Measurements from ENCODE around the gene RIC1.
A peak's percentile ranks its signal among the peaks of the same experiment; 100 is the strongest.
"Not testable (repeated sequence)": the region's sequence is repeated elsewhere in the genome, so short reads cannot be mapped to it uniquely, and the experiment has no call there.

The RIC1 gene

DNA sequence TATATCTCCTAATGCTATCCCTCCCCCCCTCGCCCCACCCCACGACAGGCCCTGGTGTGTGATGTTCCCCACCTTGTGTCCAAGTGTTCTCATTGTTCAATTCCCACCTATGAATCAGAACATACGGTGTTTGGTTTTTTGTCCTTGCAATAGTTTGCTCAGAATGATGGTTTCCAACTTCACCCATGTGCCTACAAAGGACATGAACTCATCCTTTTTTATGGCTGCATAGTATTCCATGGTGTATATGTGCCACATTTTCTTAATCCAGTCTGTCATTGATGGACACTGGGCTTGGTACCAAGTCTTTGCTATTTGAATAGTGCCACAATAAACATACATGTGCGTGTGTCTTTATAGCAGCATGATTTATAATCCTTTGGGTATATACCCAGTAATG is 93.8 kb downstream of the RIC1 start:
- not testable (repeated sequence) for DNase-seq

DNA sequence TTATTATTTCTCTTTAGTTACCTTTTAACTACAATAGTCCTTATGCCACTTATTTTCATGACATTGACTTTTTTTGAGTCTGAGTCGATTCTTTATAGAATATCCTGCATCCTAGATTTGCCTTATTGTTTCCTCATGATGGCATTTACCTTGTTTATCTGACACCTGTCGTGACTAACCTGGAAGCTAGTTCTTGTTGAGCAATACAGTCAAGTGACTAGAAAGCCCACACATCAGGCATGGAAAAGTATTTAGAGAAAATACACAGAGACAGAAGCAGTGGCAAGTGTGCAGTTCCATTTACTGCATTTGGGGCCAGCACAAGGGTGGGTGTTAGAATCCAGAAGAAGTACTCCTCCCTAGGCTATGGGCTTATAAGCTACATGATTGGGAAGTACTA is 106.2 kb downstream of the RIC1 start:
- no peak for DNase-seq

DNA sequence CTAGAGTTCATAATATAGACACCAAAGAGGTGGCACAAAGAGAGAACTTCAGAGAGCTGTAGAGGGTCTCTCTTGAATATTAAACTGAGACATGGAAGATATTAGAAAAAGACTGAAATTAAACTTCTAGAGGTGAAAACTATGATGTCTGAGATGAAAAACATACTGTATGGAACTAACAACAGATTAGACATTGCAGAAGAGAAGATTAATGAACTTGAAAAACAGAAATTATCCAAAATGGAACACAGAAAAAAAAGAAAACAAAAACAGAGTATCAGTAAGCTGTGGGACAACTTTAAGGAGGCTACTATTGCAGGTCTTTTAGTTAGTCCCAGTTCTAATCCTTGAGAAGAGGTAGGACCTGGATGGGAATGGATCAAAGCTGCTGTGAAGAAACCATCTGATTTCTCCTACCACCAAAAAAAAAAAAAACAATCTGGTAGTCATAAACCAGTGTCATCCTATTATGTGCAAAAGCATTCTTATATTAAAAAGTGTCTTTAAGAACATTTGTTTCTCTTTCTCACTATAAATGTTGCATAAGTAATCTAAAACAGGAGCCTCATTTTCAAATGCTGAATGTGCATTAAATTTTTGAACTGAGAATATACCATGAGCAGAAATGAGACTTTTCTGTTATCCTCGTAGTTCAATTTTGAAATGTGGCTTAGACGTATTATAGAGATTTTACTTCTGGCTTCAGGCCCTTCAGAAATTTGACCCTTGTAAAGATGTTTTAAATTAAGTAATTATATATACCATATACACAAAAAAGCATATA is 107.8 kb downstream of the RIC1 start:
- no peak for DNase-seq

DNA sequence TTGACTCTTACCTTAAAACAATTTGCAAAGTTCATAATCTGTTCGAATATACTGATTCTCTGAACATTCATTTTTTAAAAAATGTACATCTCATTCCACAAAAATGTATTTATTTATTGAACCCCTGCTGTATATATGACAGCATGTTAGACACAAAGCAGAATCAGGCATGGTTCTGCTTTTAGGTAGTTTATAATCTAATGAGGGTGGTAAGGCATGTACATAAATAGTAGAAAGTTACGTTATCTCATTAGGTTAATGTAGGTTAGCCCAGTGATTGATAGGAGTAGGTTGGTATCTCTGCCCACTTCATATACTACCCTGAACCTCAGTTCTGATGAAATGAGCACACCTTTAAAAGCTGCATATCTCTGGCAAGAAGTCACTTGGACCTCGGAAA is 114.2 kb downstream of the RIC1 start:
- no peak for DNase-seq

DNA sequence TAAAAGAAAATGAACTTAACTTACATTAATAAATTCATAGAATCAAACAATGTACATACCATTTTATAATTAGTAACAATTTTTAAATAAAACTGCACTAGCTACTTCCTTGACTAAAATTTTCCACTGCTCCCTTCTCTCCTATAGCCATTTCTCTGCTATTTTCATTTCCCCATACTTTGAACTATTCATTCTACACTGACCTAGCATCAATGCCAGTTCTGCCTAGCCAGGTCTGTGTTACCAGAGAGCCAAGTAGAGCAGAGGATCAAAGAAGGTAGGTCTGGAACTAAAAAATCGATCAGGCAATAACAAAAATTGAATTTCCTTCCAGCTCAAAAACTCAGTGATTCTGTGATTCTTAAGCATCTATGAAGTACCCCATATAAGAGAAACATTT is 119.5 kb downstream of the RIC1 start:
- no peak for DNase-seq

DNA sequence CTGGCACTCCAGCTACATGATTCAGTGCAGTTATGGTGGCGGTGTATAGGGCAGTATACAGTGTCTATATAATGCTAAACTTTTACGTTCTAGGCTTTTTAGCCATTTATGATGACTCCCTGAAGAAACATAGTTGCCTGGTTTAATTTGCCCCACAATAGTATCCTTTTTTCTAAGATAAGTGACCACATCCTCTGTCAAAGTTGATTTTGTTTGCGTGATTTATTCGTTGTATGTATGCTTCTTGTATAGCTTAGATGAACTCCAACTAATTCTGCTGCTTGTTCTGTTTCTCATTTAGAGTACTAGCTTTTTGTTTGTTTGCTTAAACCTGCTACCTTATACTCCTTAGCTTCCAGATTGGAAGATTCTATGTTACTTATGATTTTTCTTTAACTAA is 120.4 kb downstream of the RIC1 start:
- no peak for DNase-seq

DNA sequence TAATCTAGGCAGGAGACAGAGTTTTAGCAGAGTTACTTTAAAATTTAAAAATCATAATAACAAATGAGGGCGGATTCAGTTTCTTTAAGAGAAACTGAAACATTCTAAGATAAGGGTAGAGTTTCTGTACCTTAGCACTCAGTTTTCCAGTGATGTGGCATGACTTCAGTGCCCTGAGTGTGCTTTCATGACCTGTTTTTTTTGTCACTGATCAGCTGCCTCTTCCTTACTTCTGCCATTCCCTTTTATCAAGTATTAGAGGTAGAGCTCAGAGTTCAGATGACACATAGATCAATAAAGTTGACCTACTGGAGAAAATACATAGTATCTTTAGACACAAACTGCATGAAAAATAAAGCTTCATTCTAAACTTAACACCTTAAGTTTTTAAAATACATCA is 121.7 kb downstream of the RIC1 start:
- no peak for DNase-seq

DNA sequence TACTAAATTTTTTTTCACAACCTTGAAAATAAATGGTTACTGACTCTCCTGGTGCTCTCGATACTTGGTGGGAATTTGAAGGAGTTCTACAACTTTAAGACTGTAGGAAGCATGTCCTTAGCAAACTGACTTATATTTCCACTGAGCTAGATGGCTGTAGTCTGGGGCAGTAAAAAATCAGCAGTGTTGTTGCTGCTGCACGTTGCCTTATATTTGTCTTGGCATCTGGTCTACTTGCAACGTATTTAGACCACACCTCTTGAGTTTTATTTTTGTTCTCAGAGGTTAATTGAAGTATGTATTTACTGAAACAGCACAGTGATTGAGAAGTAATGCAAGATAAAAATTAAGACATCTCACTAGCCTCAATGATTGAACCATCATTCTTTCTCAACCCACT is 127.7 kb downstream of the RIC1 start:
- no peak for DNase-seq

DNA sequence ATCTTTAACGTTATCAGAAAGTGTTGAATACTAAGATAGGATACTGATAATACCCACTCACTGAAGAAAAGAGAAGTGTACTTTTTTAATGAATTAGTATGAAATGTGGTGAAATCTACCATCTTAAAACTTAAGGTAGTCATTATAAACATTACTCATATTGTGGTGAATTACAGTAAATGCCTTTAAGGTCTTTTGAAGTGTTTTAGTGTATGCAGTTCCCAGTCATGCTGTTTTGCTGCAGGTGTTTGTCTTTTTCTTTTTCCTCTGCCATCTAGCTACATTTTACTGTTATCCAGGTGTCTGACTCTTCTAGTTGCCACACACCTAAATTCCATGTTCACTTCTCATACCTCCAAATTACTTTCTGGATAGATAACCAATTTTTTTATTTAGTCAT is 131.4 kb downstream of the RIC1 start:
- DNase-seq: no peak

DNA sequence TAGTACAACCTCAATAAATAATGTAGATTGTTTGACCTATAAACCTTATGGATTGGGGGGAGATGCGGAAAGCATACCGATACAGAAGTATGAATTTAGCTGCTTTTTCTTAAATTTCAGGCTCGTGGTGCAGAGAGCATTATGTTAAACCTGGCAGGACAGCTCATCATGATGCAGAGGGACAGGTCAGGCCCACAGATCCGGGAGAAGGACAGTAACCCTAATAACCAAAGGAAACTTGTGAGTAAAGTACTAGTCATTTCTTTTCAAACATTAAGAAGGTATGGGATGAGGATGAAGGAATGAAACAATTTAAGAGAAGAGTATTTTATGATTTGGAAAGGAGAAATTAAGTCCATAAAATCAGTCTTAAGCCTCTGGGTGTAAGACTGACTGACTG is 133.5 kb downstream of the RIC1 start:
- no peak for DNase-seq

DNA sequence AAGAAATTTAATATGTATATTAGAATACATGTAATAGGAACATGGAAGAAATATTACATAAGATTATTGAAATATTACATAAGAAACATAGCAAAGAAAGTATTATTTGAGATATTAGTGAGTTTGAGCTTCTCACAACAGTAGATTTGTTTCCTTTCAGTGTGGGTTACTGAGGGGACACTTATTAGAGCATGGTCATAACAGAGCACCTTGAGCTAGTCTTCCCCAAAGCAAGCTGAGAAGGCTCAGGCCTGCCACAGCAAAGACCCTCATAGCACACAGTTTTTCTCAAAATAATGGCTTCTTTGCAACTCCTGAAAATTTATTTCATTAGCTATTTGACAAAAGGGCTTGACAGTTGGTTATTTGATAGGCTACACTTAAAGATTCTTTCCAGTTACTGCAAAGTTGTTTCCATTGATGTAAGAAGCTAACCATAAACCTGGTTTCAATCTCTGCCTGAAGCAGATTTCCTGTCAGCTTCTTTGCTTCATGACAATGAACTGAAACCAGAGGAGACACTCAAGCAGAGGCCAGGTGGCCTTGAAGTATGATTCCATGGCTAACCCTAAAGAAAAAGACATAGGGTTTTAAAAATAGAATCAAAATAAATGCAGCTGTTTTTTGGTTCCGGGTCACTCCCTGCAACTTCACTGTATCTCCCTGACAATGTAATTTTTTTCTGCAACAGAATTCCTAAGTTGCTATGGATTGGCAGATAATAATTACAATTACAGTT is 135.4 kb downstream of the RIC1 start:
- no peak for DNase-seq

DNA sequence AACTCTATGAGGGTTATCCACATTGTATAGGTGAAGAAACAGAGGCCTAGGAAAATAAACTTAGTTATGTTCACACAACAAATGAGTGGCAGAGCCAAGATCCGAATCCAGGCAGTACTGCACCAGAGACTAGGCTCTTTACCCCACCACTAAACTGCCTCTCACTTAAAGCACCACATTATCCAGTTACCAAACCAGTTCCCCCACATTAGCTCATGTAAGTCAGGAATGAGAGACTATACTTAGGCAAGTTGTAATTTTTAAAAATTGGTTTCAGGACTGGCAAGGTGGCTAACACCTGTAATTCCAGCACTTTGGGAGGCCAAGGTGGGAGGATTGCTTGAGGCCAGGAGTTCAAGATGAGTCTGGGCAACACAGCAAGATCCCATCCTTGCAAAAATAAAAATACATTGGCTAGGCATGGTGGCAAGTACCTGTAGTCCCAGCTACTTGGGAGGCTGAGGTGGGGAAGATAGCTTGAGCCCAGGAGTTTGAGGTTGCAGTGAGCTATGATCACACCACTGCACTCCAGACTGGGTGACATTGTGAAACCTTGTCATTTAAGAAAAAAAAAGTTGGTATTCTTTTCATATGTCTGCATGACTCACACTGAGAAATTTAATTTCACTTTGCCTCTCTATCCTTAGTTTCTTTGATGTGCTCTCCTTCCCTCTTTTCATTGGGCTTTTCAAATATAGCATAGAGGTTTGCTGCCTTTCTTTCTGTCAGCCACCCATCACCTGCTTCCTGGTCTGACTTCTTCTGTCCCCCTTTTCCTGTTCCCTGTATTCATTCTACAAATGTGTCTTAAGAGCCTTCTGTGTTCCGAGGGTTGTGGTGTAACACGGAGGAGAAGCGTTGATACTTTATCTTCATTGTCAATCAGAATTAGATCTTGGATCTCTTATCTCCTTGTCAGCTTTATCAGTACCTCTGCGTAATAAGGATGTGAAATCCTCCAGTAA is 139.3 kb downstream of the RIC1 start:
- peak; percentile 6 to 42 (median 6) for DNase-seq

DNA sequence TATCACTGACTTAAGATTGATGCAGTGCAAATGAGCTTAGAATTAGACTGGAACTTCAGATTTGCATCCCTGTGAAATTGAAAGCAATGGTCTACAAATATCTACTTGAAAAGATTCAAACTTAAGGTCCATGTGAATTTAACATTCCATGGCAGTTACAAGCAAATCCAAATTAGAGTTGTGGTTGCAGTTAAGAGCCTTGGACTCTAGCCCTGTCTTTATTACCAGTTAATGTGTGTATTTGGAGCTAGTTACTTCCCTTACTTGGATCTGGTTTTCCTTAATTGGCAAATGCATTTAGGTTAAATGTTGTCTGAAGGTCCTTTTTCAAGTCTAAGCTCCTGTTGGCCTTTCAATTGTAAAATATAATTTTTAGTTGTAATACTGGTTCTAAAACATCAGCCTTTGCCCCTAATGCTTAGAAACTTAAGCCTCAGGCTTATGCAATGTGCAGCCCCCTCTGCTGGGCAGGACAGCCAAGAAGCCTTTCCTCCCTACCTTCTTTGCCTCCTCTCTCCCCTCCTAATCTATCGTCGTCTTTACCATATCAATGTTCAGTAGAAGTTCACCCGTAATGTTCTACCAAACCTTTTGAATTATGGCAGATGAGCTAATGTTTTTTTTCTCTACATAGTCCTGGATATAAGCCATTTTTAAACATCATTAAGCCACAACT is 144.6 kb downstream of the RIC1 start:
- DNase-seq: no peak

DNA sequence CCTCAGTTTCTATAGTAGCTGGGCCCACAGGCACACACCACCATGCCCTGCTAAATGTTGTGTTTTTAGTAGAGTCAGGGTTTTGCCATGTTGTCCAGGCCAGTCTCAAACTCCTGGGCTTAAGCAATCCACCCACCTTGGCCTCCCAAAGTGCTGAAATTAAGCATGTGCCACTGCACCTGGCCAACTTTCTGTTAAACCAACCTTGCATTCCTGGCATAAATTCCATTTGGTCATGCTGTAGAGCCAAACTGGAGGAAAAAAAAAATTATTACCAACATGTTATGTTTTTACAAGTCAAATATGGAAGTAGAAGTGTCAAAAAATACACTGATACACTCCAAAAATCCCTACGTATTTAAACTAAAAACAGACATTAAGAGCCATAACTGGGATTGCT is 149.9 kb downstream of the RIC1 start:
- no peak for DNase-seq

DNA sequence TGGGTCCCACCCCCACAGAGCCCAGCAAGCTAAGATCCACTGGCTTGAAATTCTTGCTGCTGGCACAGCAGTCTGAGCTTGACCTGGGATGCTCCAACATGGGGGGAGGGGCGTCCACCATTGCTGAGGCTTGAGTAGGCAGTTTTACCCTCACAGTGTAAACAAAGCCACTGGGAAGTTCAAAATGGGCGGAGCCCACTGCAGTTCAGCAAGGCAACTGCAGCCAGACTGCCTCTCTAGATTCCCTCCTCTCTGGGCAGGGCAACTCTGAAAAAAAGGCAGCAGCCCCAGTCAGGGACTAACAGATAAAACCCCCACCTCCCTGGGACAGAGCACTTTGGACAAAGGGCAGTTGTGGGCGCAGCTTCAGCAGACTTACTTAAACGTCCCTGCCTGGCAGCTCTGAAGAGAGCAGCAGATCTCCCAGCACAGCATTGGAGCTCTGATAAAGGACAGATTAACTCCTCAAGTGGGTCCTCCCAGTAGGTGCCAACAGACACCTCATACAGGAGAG is 150.9 kb downstream of the RIC1 start:
- DNase-seq: not testable (repeated sequence)

DNA sequence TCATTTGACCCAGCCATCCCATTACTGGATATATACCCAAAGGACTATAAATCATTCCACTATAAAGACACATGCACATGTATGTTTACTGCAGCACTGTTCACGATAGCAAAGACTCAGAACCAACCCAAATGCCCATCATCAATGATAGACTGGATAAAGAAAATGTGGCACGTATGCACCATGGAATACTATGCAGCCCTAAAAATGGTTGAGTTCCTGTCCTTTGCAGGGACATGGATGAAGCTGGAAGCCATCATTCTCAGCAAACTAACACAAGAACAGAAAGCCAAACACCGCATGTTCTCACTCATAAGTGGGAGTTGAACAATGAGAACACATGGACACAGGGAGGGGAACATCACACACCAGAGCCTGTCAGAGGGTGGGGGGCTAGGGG is 154.5 kb downstream of the RIC1 start:
- DNase-seq: not testable (repeated sequence)

DNA sequence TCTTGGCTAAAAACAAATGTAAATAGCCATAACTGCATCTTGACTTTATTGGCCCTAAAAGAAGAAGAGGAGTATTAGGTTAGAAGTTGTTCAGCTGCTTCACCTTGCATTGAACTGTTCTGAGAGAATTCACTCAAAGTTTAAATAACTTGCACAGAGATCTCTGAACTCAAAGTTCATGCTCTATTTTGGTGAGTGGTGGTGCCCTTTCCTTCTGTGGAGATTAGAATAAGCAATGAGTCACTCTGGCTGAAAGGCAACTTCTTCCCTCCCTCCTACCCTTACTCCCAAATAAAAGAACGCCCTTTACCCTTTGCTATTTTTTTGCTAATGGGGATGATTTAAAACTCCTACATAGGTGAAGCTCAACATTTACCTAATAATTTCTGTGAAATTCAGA is 155.1 kb downstream of the RIC1 start:
- no peak for DNase-seq

DNA sequence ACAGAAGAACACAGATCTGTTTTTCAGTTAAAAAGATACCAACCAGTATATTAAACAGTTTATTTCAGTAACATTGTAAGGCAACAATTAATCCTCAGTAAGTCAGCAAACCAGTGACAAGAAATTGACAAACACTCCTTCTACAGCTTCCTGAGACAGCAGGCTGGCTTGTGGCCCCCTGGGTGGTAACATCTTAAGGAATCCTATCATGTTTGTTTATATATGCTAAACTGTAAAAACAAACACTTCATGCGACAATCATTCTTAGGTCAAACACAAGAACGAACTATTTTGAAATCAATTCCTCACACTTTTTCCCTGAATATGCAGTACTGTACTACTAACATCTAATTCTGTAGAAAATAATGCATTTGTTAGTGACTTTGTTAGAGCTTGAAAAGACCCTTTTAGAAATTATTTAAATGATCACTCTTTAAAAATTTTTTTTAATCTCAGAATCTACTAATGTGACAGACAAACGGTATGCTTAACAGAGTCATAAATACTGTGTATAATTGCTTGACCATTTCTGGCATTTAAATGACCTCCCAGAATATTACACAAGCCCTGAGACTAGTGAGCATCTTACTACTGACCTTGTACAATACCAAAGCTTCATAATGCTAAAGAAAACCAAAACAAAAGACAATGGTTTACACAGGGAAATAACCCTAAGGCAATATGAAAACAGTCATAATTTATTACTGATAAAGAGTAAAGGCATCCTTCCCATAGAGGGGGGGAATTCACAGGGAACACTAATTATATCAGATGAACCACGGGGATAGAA is 155.8 kb downstream of the RIC1 start:
- DNase-seq: no peak

DNA sequence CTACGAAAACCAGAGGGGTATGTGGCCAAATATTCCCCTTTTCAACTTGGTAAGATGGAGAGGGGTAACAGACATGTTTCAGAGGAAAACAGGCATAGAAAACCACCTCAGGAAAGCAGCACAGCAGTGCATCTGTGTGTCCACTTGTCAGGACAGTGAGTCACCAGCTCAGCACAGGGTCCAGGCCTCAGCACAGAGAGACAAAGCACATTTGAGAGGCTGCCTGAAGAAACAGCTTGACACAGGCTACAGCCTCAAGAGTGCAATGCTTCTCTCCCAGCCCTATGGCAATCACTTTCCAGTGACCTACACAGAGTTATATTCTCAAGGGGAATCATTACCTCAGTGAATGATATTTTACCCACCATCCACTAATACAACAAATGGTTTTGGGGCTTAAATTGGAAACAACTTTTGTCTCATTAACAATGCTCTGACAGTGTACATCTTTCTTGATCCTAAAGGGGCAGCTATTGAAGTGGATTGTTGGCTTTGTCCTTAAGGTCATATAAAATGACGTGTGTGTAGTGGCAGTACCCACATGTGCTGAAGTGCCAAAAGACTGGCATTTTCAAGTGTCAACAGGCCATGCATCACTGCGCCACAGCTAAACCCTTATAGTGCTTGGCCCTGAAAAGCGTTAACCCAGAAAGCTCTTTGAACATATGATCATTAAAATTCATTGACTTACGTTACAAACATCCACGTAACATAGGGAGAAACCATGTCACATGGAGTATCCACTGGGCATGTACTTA is 157.6 kb downstream of the RIC1 start:
- DNase-seq: no peak

DNA sequence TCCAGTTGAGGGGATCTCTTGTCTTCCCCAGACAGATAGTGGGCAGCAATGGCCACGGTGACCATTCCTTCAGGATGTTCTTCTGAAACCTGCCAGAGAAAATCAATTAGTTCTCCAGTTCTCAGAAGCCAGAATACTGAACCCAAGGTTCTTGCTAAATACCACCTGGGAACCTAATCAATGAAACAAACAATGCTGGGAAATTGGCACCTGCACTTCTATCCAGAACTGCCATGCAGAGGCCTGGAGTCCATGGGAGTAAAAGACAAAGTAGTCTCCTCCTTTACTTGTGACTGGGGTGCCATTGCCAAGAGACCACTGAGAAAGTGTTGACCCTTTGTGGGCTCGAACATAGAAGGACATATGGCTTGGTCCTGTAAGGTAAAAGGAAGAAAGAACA is 158.3 kb downstream of the RIC1 start:
- DNase-seq: no peak

DNA sequence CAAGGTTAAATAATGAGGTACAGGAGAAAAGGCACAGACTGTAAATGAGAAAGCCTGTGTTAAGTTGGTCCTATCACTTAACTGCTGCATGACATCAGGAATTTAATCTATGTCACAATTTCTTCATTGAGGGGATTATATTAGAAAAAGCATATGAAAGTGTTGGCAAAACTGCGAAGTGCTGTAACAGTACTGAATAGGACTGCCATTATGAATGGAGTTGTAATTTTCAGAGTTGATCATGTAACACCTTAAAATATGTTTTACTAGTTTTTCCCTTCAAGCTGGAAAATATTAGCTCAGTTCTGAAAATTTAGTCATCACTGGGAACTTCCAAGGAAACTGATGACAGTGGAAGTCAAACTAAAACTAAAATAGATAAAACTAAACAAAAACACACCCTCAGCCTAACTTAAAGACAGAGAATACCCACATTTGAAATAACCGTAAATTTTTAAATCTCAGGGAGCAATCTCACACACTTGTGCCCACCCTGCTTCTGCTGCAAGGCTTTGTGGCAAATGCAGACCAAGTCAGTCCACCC is 158.9 kb downstream of the RIC1 start:
- DNase-seq: peak; percentile 28 to 68 (median 40)

Measured in suppressor macrophage treated with lipopolysaccharide for 1 hour (primary cell).